Hepatocyte (in vitro differentiated cells): ENCODE data around the gene DDX6.
"Not testable (repeated sequence)": the region's sequence is repeated elsewhere in the genome, so short reads cannot be mapped to it uniquely, and the experiment has no call there.

Experiments used
- CTCF ChIP-seq: fragments of 200-600 bp; sonication (generic); IDR thresholded peaks from 2 replicates; pipeline ENCODE4 v1.5.1; 2016; ENCODE audit warnings: antibody characterized with exemption, mild to moderate bottlenecking; ENCODE audit not compliant: poor library complexity
- EZH2phosphoT487 ChIP-seq: fragments of 200-600 bp; sonication (generic); IDR thresholded peaks from one replicate; pipeline ENCODE4 v1.6.1; 2018; ENCODE audit warnings: antibody characterized with exemption, mild to moderate bottlenecking, low read depth, moderate library complexity; ENCODE audit not compliant: unreplicated experiment, severe bottlenecking

- TF ChIP-seq CTCF, EZH2phosphoT487: not testable (repeated sequence)
These were observed 76.5 kb downstream of the DDX6 start for GRCh38 chr11:118714416-118714815.
